ENCODE measurements around the gene ZNF444. TPM values are rescaled to one million over a fixed set of nuclear protein-coding genes. Genes with fewer than 3 reads are reported as not detected.

ZNF444 gene
- total and polyA plus RNA-seq, 2 of the 8 experiments (the other 6 are each of a cell fraction or from before 2014, with no cell fraction given): 49.5 to 54.5 TPM

DNA sequence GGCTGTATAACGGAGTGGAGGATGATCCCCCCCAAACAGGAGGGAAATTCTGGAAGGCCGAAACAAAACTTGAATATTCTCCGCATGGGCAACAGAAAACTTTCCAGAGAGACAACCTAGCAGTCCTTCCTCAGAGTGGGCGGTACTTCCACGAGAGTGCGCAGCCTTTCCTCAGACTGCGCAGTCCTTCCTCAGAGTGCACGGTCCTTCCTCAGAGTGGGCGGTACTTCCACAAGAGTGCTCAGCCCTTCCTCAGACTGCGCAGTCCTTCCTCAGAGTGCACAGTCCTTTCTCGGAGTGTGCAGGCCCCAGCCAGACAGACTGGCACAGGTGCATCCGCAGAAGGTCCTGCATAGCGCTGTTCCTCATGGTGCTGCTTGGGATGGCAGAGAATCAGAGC is 22.0 kb downstream of the ZNF444 start:
- H4K20me1 ChIP-seq (replicated peaks in 1 of 2; ENCODE audit: control insufficient read depth in 1 of 2, insufficient read depth in 2 of 2, low read length in 2 of 2): peaks cover 0 to 9% of the 10 kb centered on the region in 2 experiments
- DNase-seq (ENCODE audit: low read depth in 1 of 2, low spot score in 2 of 2): no peak
- no peak overlapping the region for H4K5ac ChIP-seq (ENCODE audit: insufficient read length, low read depth, low read length)
- H4K91ac ChIP-seq (replicated peaks; ENCODE audit: insufficient read length, low read length): no peak overlapping the region
- H3K27ac ChIP-seq (ENCODE audit: low read depth, low read length): no peak overlapping the region
- CTCF ChIA-PET (ENCODE audit: partially characterized antibody): interaction anchor here (0.7 to 1.5 kb wide), 6 partner anchors 8 to 606 kb away, joined by 3 to 5 read pairs (median 3); no protein-coding TSS in a partner anchor
- no peak overlapping the region for H3K14ac ChIP-seq (ENCODE audit: insufficient read length)
- 86% methylated on average over 13 of the region's 13 CpGs; no CpG with 5 or more reads in 1 of the 2 experiments for WGBS, 2 experiments (ENCODE audit: extremely low coverage in 1 of 2, insufficient coverage in 1 of 2, insufficient read length in 1 of 2, insufficient replicate concordance in 2 of 2, low coverage in 1 of 2, low lambda C conversion rate in 2 of 2, missing lambda C conversion rate in 1 of 2)
- H3K4me1 ChIP-seq (replicated peaks in 1 of 4; ENCODE audit: control insufficient read depth in 3 of 4, insufficient read depth in 4 of 4, low read length in 3 of 4): no peaks in the 10 kb centered on the region
- peaks cover 7% of the 10 kb centered on the region; the same call in 1 of the 2 replicates for H3K23me2 ChIP-seq (ENCODE audit: low read depth, low read length)
- H2BK15ac ChIP-seq (ENCODE audit: low read length): no peak overlapping the region
- no peak overlapping the region for H2BK20ac ChIP-seq (ENCODE audit: low read length)
- H3K18ac ChIP-seq (ENCODE audit: extremely low read depth, low read length): no peak overlapping the region
- H2AFZ ChIP-seq (ENCODE audit: low read length): no peak overlapping the region
- no peak overlapping the region for H2BK120ac ChIP-seq (replicated peaks; ENCODE audit: low read depth, low read length)
- H3K4me3 ChIP-seq (ENCODE audit: extremely low read depth in 1 of 4, insufficient read depth in 2 of 4, low read depth in 3 of 4, low read length in 4 of 4): no peak overlapping the region
- H3K79me1 ChIP-seq (ENCODE audit: low read depth, low read length): no peaks in the 10 kb centered on the region
- H3K56ac ChIP-seq (replicated peaks; ENCODE audit: insufficient read length, low read depth, low read length): no peak overlapping the region
- H3K9ac ChIP-seq (replicated peaks in 1 of 4; ENCODE audit: extremely low read depth in 1 of 4, low read depth in 3 of 4, low read length in 3 of 4): no peak overlapping the region
- no peak overlapping the region for H2BK12ac ChIP-seq (ENCODE audit: low read depth, low read length)
- no peak overlapping the region for H3K4me2 ChIP-seq (ENCODE audit: insufficient read depth in 1 of 2, low read depth in 2 of 2, low read length in 2 of 2)
- peaks cover 0 to 19% (median 4%) of the 10 kb centered on the region in 4 experiments; a peak in 3 of 8 replicates for H3K36me3 ChIP-seq (ENCODE audit: control insufficient read depth in 2 of 4, insufficient read depth in 4 of 4, low read length in 3 of 4)
- FAIRE-seq: no peak
- H4K8ac ChIP-seq (ENCODE audit: extremely low read depth, insufficient read depth, low read length): no peak overlapping the region
- H3K4ac ChIP-seq (replicated peaks; ENCODE audit: insufficient read length, low read depth, low read length): no peak overlapping the region
- H3K23ac ChIP-seq (ENCODE audit: insufficient read length): no peak overlapping the region
- no peaks in the 10 kb centered on the region for H3K79me2 ChIP-seq (ENCODE audit: control insufficient read depth in 1 of 2, insufficient read depth in 2 of 2, low read length in 2 of 2)
- no peaks in the 10 kb centered on the region for H3K9me3 ChIP-seq (ENCODE audit: insufficient read depth in 2 of 2, low read depth in 1 of 2, low read length in 1 of 2)
- 0 out of 2 replicates have a peak overlapping the region, but pooled peaks have one; percentile 39 for H2AK5ac ChIP-seq (ENCODE audit: low read depth, low read length)
- H3K27me3 ChIP-seq (replicated peaks in 1 of 4; ENCODE audit: control insufficient read depth in 3 of 4, extremely low read depth in 1 of 4, insufficient read depth in 3 of 4, low read length in 3 of 4): no peaks in the 10 kb centered on the region
- H2BK5ac ChIP-seq (ENCODE audit: low read depth, low read length): no peak overlapping the region
- POLR2A ChIA-PET (ENCODE audit: partially characterized antibody): interaction anchor here (1.2 kb wide), 1 partner anchor 21 kb away, joined by 3 read pairs; no protein-coding TSS in a partner anchor
- TF ChIP-seq CTBP2 (IDR thresholded peaks at IDR 0.05; ENCODE audit: borderline replicate concordance, insufficient read depth, insufficient read length, low read length): no peak
- no peak for TF ChIP-seq EGR1 (IDR thresholded peaks at IDR 0.05; ENCODE audit: borderline replicate concordance, low read depth, low read length)
- no peak for TF ChIP-seq RFX5 (IDR thresholded peaks at IDR 0.05; ENCODE audit: borderline replicate concordance, low read depth, low read length)
- TF ChIP-seq, protein P1, sequence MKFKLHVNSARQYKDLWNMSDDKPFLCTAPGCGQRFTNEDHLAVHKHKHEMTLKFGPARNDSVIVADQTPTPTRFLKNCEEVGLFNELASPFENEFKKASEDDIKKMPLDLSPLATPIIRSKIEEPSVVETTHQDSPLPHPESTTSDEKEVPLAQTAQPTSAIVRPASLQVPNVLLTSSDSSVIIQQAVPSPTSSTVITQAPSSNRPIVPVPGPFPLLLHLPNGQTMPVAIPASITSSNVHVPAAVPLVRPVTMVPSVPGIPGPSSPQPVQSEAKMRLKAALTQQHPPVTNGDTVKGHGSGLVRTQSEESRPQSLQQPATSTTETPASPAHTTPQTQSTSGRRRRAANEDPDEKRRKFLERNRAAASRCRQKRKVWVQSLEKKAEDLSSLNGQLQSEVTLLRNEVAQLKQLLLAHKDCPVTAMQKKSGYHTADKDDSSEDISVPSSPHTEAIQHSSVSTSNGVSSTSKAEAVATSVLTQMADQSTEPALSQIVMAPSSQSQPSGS (IDR thresholded peaks at IDR 0.05; ENCODE audit: low read length): no peak
- TF ChIP-seq, protein P2, sequence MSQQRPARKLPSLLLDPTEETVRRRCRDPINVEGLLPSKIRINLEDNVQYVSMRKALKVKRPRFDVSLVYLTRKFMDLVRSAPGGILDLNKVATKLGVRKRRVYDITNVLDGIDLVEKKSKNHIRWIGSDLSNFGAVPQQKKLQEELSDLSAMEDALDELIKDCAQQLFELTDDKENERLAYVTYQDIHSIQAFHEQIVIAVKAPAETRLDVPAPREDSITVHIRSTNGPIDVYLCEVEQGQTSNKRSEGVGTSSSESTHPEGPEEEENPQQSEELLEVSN (IDR thresholded peaks at IDR 0.05): no peak
- no peak for TF ChIP-seq BRCA1 (IDR thresholded peaks at IDR 0.05; ENCODE audit: low read depth, low read length)
- TF ChIP-seq TCF12 (IDR thresholded peaks at IDR 0.05; ENCODE audit: low read depth, low read length): no peak
- no peak for TF ChIP-seq RBBP5 (IDR thresholded peaks at IDR 0.05; ENCODE audit: borderline replicate concordance, low read depth, low read length)

Measured in H1 (cell line).